GM18526 (cell line): ENCODE data around the gene MOCS1.

Experiments
- POLR2A ChIP-seq: IDR thresholded peaks from 3 replicates; pipeline ENCODE4 v1.6.1; 2011; ENCODE audit not compliant: insufficient read length; ENCODE audit errors: extremely low read depth

Gene MOCS1

GRCh38 chr6:39917329-39917728 lies 16.9 kb downstream of the MOCS1 start:
- no peak for TF ChIP-seq POLR2A

DNA sequence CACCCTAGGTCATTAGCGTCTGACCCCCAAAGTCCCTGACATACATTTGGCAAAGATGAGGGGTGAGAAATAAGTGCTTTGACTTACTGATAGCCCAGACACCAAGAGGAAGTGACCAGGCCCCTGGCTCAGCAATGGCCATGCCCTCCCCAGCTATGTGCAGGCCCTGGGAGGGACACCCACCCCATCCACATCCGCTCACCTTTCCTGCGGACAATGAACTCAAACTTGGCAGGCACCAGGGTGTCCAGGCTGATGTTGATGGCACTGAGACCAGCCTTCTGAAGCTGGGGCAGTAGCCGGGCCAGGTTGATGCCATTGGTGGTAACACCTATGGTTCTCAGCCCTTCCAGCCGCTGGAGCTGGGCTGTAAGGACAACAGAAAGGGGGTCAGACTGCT lies 18.4 kb downstream of the MOCS1 start:
- no peak for TF ChIP-seq POLR2A

DNA sequence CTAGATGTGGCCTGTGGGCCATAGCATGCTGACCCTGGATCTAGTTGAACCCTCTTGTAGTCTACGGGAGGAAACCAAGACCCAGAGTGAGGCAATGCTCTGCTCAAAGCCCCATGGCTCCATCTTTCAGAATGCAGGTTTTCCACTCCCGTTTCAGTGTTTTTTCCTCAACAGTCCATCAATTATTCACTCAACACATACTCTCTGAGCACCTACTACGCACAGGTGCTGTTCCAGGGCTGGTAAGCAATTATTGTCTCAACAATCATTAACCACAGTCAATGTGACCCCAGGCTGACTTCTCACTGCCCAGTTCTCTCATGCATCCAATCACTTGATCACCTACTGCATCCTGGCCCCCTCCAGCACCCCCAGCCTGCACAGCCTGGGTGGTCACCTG lies 20.0 kb downstream of the MOCS1 start:
- no peak for TF ChIP-seq POLR2A

- TF ChIP-seq POLR2A, result no peak
Measured at GRCh38 chr6:39913391-39913916, 20.8 kb downstream of the MOCS1 start.

DNA sequence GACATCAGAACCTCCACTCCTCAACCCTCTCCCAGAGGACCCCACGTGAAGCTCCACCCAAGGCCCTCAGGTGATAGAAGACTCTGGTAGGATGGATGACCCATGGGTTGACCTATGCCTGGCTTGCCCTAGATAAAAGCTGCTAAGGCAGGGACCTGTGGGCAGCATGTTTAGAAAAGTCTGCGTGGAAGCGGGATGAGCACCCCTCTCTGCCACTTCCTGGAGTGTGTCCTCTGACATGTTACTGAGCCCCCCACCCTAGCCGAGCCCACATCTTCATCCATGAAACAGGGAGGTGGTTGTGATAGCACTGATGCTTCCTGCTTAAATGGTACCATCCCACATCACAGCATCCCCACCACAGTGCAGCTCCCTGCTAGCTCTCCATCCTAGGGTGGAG lies 21.8 kb downstream of the MOCS1 start:
- TF ChIP-seq POLR2A, result no peak

DNA sequence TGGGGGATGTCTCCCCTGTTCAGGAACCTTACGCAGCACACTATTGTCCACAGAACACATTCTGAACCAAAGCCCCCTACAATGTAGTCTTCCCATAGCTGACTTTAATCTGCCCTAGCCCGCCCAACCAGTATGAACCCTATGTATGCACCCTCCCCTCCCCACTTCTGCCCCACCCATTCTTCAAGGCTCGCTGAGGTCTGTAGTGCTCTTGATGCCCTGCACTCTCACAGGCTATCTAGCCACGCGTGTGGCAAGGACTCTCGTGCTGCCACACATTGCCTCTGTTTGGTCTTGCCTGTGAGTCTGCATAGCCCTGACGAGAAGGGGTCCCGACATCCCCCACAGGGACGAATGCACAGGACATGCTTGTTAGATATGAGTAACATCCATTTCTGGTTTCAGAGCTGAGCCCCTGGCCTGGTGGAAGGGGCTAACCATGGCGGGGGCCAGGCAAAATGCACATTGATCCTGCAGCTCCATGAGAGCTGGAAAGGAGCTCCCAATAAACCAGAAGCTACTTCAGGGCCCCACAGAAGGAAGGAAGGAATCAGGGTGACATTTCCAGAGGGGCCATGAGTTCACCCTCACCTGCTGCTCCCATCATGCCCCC lies 22.6 kb downstream of the MOCS1 start:
- TF ChIP-seq POLR2A, result no peak

GRCh38 chr6:39910744-39911143 lies 23.5 kb downstream of the MOCS1 start:
- no peak for TF ChIP-seq POLR2A

- no peak for TF ChIP-seq POLR2A
Measured at GRCh38 chr6:39910164-39910563, 24.1 kb downstream of the MOCS1 start.

DNA sequence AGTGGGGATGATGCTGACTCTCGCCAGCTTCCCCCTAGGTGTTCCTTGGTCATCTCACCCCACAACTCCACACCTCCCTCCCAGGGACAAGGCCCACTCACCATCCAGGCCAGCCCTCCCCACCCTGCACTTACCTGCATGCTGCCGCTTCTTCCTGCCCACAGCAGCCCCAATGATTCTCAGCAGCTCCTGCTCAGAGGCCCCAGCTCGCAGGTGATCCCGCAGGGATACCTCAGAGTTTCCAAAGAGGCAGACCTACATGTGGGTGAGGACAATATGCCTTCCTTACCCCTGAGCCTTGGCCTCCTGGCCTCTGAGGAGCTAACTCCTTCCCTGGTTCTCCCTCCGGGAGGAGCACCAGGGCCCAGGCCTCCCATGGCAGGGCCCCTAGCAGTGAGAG lies 24.6 kb downstream of the MOCS1 start:
- TF ChIP-seq POLR2A, result no peak

DNA sequence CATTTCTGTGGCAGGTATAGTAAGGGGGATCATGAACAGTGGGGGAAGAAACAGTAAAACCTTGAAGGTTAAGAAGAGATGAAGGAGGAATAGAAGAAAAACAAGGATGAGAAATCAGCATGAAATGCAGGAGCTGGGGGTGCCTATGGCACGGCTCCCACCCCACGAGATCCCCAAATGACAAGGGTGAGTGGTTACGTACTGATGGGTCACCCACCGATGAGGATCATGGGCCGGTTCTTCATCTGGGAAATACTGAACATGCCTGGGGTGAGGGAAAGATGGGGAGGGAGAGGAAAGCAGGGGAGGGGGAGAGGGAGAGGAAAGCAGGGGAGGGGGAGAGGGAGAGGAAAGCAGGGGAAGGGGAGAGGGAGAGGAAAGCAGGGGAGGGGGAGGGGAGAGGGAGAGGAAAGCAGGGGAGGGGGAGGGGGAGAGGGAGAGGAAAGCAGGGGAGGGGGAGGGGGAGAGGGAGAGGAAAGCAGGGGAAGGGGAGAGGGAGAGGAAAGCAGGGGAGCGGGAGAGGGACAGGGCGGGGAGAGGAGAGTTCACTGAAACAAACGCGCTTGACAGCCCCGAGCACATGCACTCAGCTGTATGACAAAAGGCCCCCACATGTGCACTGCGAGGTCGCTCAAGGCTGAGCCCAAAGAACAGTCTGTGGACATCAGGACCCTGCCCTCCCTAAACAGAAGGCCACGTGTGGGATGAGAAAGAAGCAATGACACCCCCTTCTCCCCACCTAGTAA lies 25.3 kb downstream of the MOCS1 start:
- TF ChIP-seq POLR2A, result no peak

- TF ChIP-seq POLR2A, result no peak
Measured at GRCh38 chr6:39907871-39908575, 26.2 kb downstream of the MOCS1 start.

- no peak for TF ChIP-seq POLR2A
Measured at GRCh38 chr6:39906318-39906761, 27.9 kb downstream of the MOCS1 start.

- TF ChIP-seq POLR2A, result no peak
Measured at GRCh38 chr6:39905640-39905975, 28.7 kb downstream of the MOCS1 start.

- no peak for TF ChIP-seq POLR2A
Measured at GRCh38 chr6:39904946-39905639, 29.2 kb downstream of the MOCS1 start.

GRCh38 chr6:39903656-39904055 lies 30.6 kb downstream of the MOCS1 start:
- TF ChIP-seq POLR2A, result no peak
